HG02798 (cell line): ENCODE data around the gene GLCCI1.
A peak's percentile ranks its signal among the peaks of the same experiment; 100 is the strongest.

Experiments used
- ATAC-seq: cut with Tn5 transposase; IDR thresholded peaks from one replicate; pipeline ENCODE4 v1.9.1; 2021; ENCODE audit warnings: mild to moderate bottlenecking; ENCODE audit not compliant: unreplicated experiment, poor library complexity

The GLCCI1 gene

DNA sequence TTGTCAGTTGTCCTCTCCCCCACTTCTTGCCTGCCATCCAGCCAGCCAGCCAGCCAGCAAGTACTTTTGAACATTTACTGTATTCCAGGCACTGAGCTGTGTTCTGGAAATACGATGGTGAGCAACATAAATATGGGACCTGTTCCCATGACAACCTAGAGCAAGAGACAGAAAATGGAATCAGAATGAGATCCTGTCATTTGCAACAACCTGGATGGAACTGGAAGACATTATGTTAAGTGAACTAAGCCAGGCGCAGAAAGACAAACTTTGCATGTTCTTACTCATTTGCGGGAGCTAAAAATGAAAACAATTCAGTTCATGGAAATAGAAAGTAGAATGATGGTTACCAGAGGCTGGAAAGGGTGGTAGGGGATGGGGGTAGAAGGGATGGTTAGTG, 152.6 kb downstream of the GLCCI1 start:
- ATAC-seq = no peak

- ATAC-seq = peak; percentile 81
These were observed 157.3 kb downstream of the GLCCI1 start for GRCh38 chr7:8125680-8126444.

- no peak for ATAC-seq
These were observed 158.1 kb downstream of the GLCCI1 start for GRCh38 chr7:8126601-8127167.

DNA sequence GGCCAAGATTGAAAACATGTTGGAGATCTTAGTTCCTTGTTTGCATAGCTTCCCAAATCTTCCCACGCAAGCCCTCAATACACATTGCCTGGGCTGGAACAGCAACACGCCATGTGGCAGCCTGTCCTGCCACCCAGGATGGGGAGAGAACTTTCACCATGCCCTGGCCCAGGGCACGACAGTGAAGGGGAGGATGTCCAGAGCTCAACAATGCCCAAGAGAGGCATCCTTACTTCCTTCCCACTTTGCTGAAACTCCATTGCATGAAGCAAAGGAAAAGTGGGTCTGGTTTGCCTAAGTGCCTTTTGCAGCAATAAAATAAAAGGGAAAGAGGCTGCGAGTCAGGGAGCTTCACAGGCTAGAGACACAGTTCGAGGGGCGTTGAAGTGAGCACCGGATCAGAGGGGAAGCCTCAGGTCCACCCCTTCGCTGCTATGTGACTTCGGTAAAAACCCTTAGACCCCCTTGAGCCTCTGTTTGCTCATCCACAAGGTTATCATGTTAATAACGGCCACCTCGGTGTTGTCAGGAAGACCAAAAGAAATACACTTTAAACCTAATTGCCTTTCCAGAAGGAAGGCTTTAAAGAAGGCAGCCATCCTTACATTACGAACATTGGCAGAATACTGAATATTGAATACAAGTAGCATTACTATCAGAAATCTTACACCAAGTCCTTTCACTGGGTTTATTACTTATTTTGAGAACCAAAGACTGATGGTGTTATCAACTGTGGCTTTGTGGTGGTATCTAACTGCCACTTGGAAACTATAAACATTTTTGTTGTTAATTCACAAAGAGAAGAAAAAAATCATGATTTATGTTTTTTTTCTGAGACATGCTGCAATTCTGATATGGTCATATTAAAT, 160.1 kb downstream of the GLCCI1 start:
- no peak for ATAC-seq

DNA sequence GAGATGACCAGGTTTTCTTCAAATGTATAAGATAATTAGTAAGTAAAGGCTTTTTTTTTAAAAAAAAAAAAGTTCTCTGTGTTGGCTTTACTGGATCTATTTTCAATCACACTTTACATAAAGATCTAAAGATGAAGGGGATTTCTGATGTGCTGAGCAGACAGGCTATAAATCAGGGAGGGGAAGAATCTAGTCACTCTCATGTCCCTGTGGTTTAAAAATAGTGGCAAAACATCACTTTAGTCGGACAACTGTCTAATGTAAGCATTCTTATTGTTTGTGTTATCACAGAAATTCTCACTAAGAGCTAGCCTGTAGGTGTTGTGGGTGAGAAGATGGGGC, 160.7 kb downstream of the GLCCI1 start:
- no peak for ATAC-seq

DNA sequence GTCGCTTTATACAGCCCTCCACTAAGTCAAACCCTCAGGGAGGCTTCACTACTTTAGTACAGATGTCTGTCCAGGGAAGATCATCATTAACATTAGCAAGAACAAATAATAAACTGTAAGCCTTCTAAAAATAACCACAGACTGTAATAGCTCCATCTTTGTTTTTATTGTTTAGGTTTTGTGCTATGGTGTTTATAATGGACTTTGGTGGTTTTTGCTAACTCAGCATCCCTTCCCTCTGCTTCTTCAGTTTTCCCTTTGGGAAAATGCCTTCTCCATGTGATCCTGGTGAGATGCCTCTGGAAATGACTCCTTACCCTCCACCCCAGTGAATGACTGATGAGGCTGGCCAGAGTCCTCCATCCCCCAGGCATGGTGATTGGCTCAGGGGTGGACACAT, 162.1 kb downstream of the GLCCI1 start:
- no peak for ATAC-seq

DNA sequence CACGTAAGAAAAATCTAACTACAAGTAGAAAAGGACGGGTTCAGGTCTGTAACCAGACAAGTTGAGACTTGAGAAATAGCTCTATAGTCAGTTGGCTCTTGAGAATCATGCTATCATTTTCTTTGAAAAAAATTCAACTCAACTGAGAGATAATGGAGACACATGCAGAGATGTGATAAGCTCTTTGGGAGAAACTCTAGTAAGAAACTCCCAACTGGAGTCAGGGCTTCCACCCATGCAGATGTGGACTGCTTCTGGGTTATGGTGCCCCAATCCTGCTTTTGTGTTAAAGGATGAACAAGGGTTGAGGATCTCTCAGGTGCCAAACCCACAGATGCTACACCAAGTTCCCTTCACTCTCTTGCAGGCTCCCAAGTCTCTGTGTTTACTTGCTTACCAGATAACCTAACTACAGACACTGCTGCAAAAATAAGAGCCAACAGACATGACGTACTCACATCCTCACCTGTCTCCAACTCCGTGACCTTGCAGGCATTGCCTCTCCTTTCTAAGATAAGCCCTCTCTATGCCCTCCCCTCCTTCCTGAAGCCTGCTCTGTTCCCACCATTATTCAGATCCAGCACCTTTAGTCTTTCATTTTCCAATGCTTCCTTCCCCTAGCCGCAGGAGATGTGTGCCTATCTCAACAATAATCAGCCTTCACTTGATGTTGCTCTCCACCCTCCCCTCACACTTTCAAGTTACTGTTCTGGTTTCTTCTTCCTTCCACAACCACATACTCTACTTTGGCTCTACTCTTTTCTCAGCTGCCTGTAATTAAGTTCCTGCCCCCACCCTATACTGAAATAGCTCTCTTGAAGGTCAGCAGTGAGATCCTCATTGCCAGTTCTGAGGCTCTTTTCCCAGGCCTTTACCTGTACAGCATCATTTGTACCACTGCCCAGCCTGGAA, 163.4 kb downstream of the GLCCI1 start:
- ATAC-seq = peak; percentile 58

DNA sequence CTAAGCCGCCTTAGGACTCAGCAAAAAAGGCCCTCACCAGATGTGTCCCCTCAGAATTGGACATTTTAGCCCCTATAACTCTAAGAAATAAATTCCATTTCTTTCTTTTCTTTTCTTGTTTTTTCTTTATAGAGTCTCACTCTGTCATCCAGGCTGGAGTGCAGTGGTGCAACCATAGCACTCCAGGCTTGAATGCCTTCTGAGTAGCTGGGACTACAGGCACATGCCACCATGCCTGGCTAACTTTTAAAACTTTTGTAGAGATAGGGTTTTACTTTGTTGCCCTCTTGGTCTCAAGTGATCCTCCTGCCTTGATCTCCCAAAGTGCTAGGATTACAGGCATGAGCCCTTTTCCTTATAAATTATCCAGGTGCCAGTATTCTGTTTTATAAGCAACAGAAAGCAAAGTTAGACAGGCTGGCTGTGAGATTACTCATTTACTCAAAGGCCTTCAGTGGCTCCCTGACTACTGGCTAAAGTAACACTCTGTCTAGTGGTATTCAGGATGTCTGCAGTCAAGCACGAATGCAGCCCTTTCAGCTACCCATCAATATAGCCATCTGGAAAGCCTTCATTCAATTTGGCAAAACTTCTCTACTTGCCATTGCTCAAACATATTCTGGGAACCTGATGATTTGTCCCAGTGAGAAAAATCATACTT, 164.7 kb downstream of the GLCCI1 start:
- peak; percentile 24 for ATAC-seq

- ATAC-seq = peak; percentile 69
These were observed 165.6 kb downstream of the GLCCI1 start for GRCh38 chr7:8134089-8134733.

DNA sequence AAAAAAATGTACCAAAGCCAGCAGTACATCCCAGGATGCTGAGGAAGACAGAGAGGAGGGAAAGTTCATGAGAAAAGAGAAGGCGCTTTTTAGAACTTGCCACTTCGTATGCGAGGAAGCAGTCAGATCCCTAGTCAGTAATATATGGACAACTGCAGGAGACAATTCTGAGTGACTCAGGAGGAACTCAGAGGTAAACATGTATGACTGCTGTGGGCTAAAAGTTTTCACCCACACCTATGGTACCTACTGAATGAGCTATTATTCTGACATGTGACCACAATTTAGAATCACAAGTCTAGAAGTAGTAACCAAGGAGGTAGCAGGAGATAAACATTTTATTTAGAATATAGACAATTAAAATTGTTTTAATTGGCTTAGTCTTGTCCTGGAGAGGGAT, 166.8 kb downstream of the GLCCI1 start:
- no peak for ATAC-seq

GRCh38 chr7:8136051-8136730, 167.6 kb downstream of the GLCCI1 start:
- ATAC-seq = no peak
